ENCODE results near the gene NRIP1. TPM values are rescaled to one million over a fixed set of nuclear protein-coding genes. Genes with fewer than 3 reads are reported as not detected.

NRIP1 gene
- total and polyA plus RNA-seq, 2 of the 8 experiments (the other 6 are each of a cell fraction or from before 2014, with no cell fraction given) = 1.5 to 9.3 TPM

GRCh38 chr21:15018382-15018781 lies 46.4 kb downstream of the NRIP1 start:
- no peak overlapping the region for H3K4me2 ChIP-seq (ENCODE audit: insufficient read depth in 1 of 2, low read depth in 2 of 2, low read length in 2 of 2)
- no peak overlapping the region for H3K27ac ChIP-seq (ENCODE audit: low read depth, low read length)
- H3K4me1 ChIP-seq (replicated peaks in 1 of 4; ENCODE audit: control insufficient read depth in 3 of 4, insufficient read depth in 4 of 4, low read length in 3 of 4) = no peaks in the 10 kb centered on the region
- no peaks in the 10 kb centered on the region for H3K36me3 ChIP-seq (ENCODE audit: control insufficient read depth in 2 of 4, insufficient read depth in 4 of 4, low read length in 3 of 4)
- no peak overlapping the region for H3K4me3 ChIP-seq (ENCODE audit: extremely low read depth in 1 of 4, insufficient read depth in 2 of 4, low read depth in 3 of 4, low read length in 4 of 4)
- no peak overlapping the region for H2AFZ ChIP-seq (ENCODE audit: low read length)
- WGBS, 2 experiments (ENCODE audit: extremely low coverage in 1 of 2, insufficient coverage in 1 of 2, insufficient read length in 1 of 2, insufficient replicate concordance in 2 of 2, low coverage in 1 of 2, low lambda C conversion rate in 2 of 2, missing lambda C conversion rate in 1 of 2) = 85% methylated on average over 2 of the region's 2 CpGs; no CpG with 5 or more reads in 1 of the 2 experiments
- H3K79me2 ChIP-seq (ENCODE audit: control insufficient read depth in 1 of 2, insufficient read depth in 2 of 2, low read length in 2 of 2) = peaks cover 0 to 3% of the 10 kb centered on the region in 2 experiments; a peak in 1 of 4 replicates
- H3K23ac ChIP-seq (ENCODE audit: insufficient read length) = no peak overlapping the region
- DNase-seq (ENCODE audit: low read depth in 1 of 2, low spot score in 2 of 2) = no peak
- H3K79me1 ChIP-seq (ENCODE audit: low read depth, low read length) = no peaks in the 10 kb centered on the region; the same call in 1 of the 2 replicates
- H3K23me2 ChIP-seq (ENCODE audit: low read depth, low read length) = no peaks in the 10 kb centered on the region
- no peaks in the 10 kb centered on the region for H3K9me3 ChIP-seq (ENCODE audit: insufficient read depth in 2 of 2, low read depth in 1 of 2, low read length in 1 of 2)
- H2AK5ac ChIP-seq (ENCODE audit: low read depth, low read length) = no peak overlapping the region
- ChIA-PET POLR2A (ENCODE audit: partially characterized antibody) (no interaction called here), CTCF (ENCODE audit: partially characterized antibody) (no interaction called here)
- H3K27me3 ChIP-seq (replicated peaks in 1 of 4; ENCODE audit: control insufficient read depth in 3 of 4, extremely low read depth in 1 of 4, insufficient read depth in 3 of 4, low read length in 3 of 4) = no peaks in the 10 kb centered on the region
- H2BK5ac ChIP-seq (ENCODE audit: low read depth, low read length) = no peak overlapping the region
- no peaks in the 10 kb centered on the region for H4K20me1 ChIP-seq (replicated peaks in 1 of 2; ENCODE audit: control insufficient read depth in 1 of 2, insufficient read depth in 2 of 2, low read length in 2 of 2)
- H3K14ac ChIP-seq (ENCODE audit: insufficient read length) = no peak overlapping the region
- H2BK15ac ChIP-seq (ENCODE audit: low read length) = no peak overlapping the region
- no peak overlapping the region for H2BK20ac ChIP-seq (ENCODE audit: low read length)
- H4K5ac ChIP-seq (ENCODE audit: insufficient read length, low read depth, low read length) = no peak overlapping the region
- H2BK12ac ChIP-seq (ENCODE audit: low read depth, low read length) = no peak overlapping the region
- no peak for FAIRE-seq
- no peak overlapping the region for H3K56ac ChIP-seq (replicated peaks; ENCODE audit: insufficient read length, low read depth, low read length)
- no peak overlapping the region for H2BK120ac ChIP-seq (replicated peaks; ENCODE audit: low read depth, low read length)
- no peak overlapping the region for H4K91ac ChIP-seq (replicated peaks; ENCODE audit: insufficient read length, low read length)
- no peak overlapping the region for H3K9ac ChIP-seq (replicated peaks in 1 of 4; ENCODE audit: extremely low read depth in 1 of 4, low read depth in 3 of 4, low read length in 3 of 4)
- H3K18ac ChIP-seq (ENCODE audit: extremely low read depth, low read length) = no peak overlapping the region
- no peak overlapping the region for H3K4ac ChIP-seq (replicated peaks; ENCODE audit: insufficient read length, low read depth, low read length)
- no peak overlapping the region for H4K8ac ChIP-seq (ENCODE audit: extremely low read depth, insufficient read depth, low read length)
- TF ChIP-seq HDAC2 (IDR thresholded peaks at IDR 0.05; ENCODE audit: borderline replicate concordance in 1 of 2, low read depth in 2 of 2, low read length in 2 of 2) = no peak
- TF ChIP-seq USF2 (IDR thresholded peaks at IDR 0.05; ENCODE audit: low read length) = no peak
- TF ChIP-seq ZNF274 (IDR thresholded peaks at IDR 0.05; ENCODE audit: borderline replicate concordance, extremely low read depth, low read length) = no peak
- TF ChIP-seq BACH1 (IDR thresholded peaks at IDR 0.05; ENCODE audit: low read length) = no peak
- TF ChIP-seq POLR2A (IDR thresholded peaks at IDR 0.05; ENCODE audit: control extremely low read depth in 1 of 2, low read depth in 2 of 2, low read length in 2 of 2) = no peak
- TF ChIP-seq E2F6 (IDR thresholded peaks at IDR 0.05) = no peak
- no peak for TF ChIP-seq KDM1A (IDR thresholded peaks at IDR 0.05; ENCODE audit: borderline replicate concordance, low read length)
- no peak for TF ChIP-seq CBX8 (IDR thresholded peaks at IDR 0.05; ENCODE audit: borderline replicate concordance, low read depth, low read length)
- TF ChIP-seq RFX5 (IDR thresholded peaks at IDR 0.05; ENCODE audit: borderline replicate concordance, low read depth, low read length) = no peak
- TF ChIP-seq ATF2 (IDR thresholded peaks at IDR 0.05; ENCODE audit: low read length) = no peak
